Epithelial cell of proximal tubule (primary cell): Measurements from ENCODE around the gene DRP2. TPM values are rescaled to one million over a fixed set of nuclear protein-coding genes. Genes with fewer than 3 reads are reported as not detected.
A peak's percentile ranks its signal among the peaks of the same experiment; 100 is the strongest.

Source experiments
- DNase-seq: peaks from one replicate; pipeline ENCODE4 v3.0.0-alpha.2; 2011; ENCODE audit warnings: low read depth
- H3K4me3 ChIP-seq: 2 replicates; pipeline ENCODE4 v1.5.1; 2011; ENCODE audit warnings: low read depth, mild to moderate bottlenecking, low read length
- total RNA-seq: library from RNA; depleted of rRNA; stranded (reverse); fragments of >200 nt; gene quantifications from 2 replicates; pipeline ENCODE4 v1.2.3, GENCODE V29; 2015
- TF ChIP-seq, protein P1 (sequence below): conservative IDR thresholded peaks from 2 replicates; pipeline ENCODE4 v1.5.1; 2012; ENCODE audit warnings: low read depth, mild to moderate bottlenecking, low read length

The DRP2 gene
- total RNA-seq, 1 donor from 2014 or later = 0.86 TPM

GRCh38 chrX:101241531-101241930 is 21.9 kb downstream of the DRP2 start:
- TF ChIP-seq, protein P1, sequence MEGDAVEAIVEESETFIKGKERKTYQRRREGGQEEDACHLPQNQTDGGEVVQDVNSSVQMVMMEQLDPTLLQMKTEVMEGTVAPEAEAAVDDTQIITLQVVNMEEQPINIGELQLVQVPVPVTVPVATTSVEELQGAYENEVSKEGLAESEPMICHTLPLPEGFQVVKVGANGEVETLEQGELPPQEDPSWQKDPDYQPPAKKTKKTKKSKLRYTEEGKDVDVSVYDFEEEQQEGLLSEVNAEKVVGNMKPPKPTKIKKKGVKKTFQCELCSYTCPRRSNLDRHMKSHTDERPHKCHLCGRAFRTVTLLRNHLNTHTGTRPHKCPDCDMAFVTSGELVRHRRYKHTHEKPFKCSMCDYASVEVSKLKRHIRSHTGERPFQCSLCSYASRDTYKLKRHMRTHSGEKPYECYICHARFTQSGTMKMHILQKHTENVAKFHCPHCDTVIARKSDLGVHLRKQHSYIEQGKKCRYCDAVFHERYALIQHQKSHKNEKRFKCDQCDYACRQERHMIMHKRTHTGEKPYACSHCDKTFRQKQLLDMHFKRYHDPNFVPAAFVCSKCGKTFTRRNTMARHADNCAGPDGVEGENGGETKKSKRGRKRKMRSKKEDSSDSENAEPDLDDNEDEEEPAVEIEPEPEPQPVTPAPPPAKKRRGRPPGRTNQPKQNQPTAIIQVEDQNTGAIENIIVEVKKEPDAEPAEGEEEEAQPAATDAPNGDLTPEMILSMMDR = no peak

DNA sequence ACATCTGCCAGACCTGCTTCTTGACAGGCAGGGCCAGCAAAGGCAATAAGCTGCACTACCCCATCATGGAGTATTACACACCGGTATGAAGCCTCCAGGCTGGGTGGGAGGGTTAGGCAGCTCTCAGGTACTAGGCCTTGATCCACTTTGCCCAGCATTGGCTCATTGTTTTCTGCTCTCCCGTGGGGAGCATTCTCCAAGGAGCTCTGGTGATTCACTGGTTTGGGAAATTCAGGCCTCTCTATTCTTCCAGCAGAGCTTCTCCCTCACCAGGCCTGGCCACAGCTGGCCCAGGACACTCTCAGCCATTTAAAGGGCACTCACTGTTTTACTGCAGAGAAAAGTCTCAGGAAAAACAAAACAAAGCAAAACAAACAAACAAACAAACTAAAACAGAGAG is 33.0 kb downstream of the DRP2 start:
- DNase-seq = no peak
- no peak overlapping the region for H3K4me3 ChIP-seq
- TF ChIP-seq, protein P1 = no peak

More at GRCh38 chrX:101241531-101241930, 21.9 kb downstream of the DRP2 start:
- no peak overlapping the region for H3K4me3 ChIP-seq
- no peak for DNase-seq

DNA sequence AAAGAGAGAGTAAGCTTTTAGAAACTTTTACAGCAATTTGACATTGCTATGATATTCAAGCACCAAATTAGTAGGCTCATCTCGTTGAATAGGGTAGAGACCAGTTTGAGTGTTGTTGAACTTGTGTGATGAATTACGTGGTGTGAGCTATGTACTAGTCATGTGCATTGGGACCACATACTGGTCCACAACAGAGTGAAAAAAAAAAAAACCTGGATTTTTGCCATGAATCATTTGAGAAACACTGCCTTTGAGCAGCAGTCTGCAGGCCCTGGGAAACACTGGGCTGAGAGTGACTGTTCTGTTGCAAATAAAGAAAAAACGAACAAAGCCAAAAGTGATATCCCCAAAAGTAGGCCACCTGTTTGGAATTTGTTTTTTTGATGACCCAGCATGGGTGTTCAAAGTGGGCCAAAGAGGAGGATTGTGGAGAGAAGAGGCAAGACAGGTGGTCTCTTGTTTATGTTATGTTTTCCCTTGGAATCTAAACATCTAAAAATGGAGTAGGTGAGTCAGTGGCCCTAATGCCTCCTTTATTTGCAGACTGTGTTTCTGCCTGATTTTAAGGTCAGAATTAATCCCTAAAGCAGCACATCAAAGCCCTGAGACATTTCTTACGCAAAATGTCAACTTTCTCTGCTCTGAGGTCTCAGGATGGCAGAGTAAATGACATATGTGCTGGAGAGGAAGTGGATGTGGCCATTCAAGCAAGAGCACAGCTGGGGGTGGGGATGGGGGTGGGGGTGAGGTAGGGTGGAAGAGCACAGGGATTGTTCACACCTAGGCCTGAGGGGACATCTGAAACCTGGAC is 38.1 kb downstream of the DRP2 start:
- DNase-seq = no peak

GRCh38 chrX:101258259-101258581 is 38.6 kb downstream of the DRP2 start:
- no peak overlapping the region for H3K4me3 ChIP-seq
- TF ChIP-seq, protein P1 = no peak
- DNase-seq = no peak

More for the DNA sequence above, 38.1 kb downstream of the DRP2 start:
- no peak overlapping the region for H3K4me3 ChIP-seq
- TF ChIP-seq, protein P1 = no peak

DNA sequence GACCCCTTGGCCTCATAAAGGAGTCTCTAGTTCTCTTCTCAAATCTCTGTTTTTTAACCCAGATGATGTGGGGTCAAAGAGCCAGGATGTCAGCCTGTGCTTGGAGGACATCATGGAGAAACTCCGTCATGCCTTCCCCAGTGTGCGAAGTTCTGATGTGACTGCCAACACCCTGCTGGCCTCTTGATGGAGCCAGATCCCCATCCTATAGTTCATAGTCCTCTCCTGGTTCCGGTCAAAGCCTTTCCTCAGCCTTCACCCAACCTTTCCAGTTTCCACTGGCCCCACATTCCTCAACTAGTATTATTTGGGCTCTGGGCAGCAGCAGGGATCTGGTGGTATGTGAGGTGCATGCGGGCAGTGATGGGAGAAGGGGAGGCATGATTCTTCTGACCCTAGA is 40.8 kb downstream of the DRP2 start:
- no peak for DNase-seq
- H3K4me3 ChIP-seq = no peak overlapping the region
- TF ChIP-seq, protein P1 = peak; percentile 46

- no peak overlapping the region for H3K4me3 ChIP-seq
- DNase-seq = no peak
- TF ChIP-seq, protein P1 = no peak
Measured at GRCh38 chrX:101262590-101262989, 43.0 kb downstream of the DRP2 start.

GRCh38 chrX:101263766-101264165 is 44.2 kb downstream of the DRP2 start:
- TF ChIP-seq, protein P1 = no peak
- no peak for DNase-seq
- no peak overlapping the region for H3K4me3 ChIP-seq
